Osteocyte (in vitro differentiated cells): ENCODE measurements around the gene ING5. TPM values are rescaled to one million over a fixed set of nuclear protein-coding genes. Genes with fewer than 3 reads are reported as not detected.
"Not testable (repeated sequence)": the region's sequence is repeated elsewhere in the genome, so short reads cannot be mapped to it uniquely, and the experiment has no call there.

ENCODE experiments used
- DNase-seq: peaks from one replicate; pipeline ENCODE4 v3.0.0; 2021; ENCODE audit warnings: mixed read lengths; ENCODE audit not compliant: unreplicated experiment; ENCODE audit errors: extremely low spot score
- H3K27ac Mint-ChIP-seq: one replicate; pipeline ENCODE4 v1.8.0; 2021; ENCODE audit warnings: mild to moderate bottlenecking, mixed read lengths; ENCODE audit not compliant: unreplicated experiment
- H3K27me3 Mint-ChIP-seq: one replicate; pipeline ENCODE4 v1.8.0; 2021; ENCODE audit warnings: mixed read lengths; ENCODE audit not compliant: unreplicated experiment
- H3K36me3 Mint-ChIP-seq: one replicate; pipeline ENCODE4 v1.8.0; 2021; ENCODE audit warnings: mixed read lengths; ENCODE audit not compliant: unreplicated experiment
- H3K4me1 Mint-ChIP-seq: one replicate; pipeline ENCODE4 v1.8.0; 2021; ENCODE audit warnings: mixed read lengths; ENCODE audit not compliant: unreplicated experiment
- H3K4me3 Mint-ChIP-seq: one replicate; pipeline ENCODE4 v1.8.0; 2021; ENCODE audit warnings: mild to moderate bottlenecking, moderate library complexity, mixed read lengths; ENCODE audit not compliant: unreplicated experiment
- H3K9me3 Mint-ChIP-seq: one replicate; pipeline ENCODE4 v1.8.0; 2021; ENCODE audit warnings: mixed read lengths; ENCODE audit not compliant: unreplicated experiment
- CTCF ChIP-seq: fragments of 200-600 bp; sonication (generic); IDR thresholded peaks from 2 replicates; pipeline ENCODE4 v1.5.0; 2021; ENCODE audit warnings: antibody characterized with exemption, mild to moderate bottlenecking, moderate library complexity
- total RNA-seq: library from RNA; stranded (reverse); gene quantifications from 2 replicates; pipeline ENCODE4 v1.2.1, GENCODE V29; 2021

ING5 gene
- total RNA-seq, 1 donor from 2014 or later = 32.0 TPM

- Mint-ChIP-seq H3K4me1 (peaks cover 2% of the 10 kb centered on the region), H3K27me3 (no peaks in the 10 kb centered on the region), H3K4me3 (no peak overlapping the region), H3K9me3 (no peaks in the 10 kb centered on the region), H3K27ac (no peak overlapping the region), H3K36me3 (peaks cover 4% of the 10 kb centered on the region)
- DNase-seq = no peak
- TF ChIP-seq CTCF = no peak
These were observed 28.0 kb downstream of the ING5 start for GRCh38 chr2:241729868-241730267.

- H3K4me3 Mint-ChIP-seq = no peak overlapping the region
- H3K36me3 Mint-ChIP-seq = peaks cover under 1% of the 10 kb centered on the region
- DNase-seq = no peak
- no peaks in the 10 kb centered on the region for H3K9me3 Mint-ChIP-seq
- no peak overlapping the region for H3K27ac Mint-ChIP-seq
- H3K27me3 Mint-ChIP-seq = no peaks in the 10 kb centered on the region
- no peak for TF ChIP-seq CTCF
- H3K4me1 Mint-ChIP-seq = peaks cover 6% of the 10 kb centered on the region
These were observed 28.9 kb downstream of the ING5 start for GRCh38 chr2:241730671-241731293.

DNA sequence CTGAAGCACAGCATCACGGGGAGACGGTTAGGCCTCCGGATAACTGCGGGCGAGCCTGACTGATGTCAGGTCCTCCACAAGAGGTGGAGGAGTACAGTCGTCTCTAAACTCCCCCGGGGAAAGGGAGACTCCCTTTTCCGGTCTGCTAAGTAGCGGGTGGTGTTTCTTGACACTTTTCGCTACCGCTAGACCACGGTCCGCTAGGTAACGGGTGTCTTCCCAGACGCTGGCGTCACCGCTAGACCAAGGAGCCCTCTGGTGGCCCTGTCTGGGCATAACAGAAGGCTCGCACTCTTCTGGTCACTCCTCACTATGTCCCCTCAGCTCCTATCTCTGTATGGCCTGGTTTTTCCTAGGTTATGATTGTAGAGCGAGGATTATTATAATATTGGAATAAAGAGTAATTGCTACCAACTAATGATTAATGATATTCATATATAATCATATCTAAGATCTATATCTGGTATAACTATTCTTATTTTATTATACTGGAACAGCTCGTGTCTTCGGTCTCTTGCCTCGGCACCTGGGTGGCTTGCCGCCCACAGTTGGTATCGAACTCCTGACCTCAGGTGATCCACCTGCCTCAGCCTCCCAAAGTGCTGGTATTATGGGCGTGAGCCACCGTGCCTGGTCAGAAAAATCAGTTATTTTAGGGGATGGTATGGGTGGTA is 30.8 kb downstream of the ING5 start:
- H3K27me3 Mint-ChIP-seq, DNase-seq, H3K9me3 Mint-ChIP-seq, H3K36me3 Mint-ChIP-seq, H3K4me3 Mint-ChIP-seq: not testable (repeated sequence)
- H3K4me1 Mint-ChIP-seq = peaks cover 16% of the 10 kb centered on the region
- peak; percentile 76 for TF ChIP-seq CTCF
- peak overlapping the region; percentile 23 for H3K27ac Mint-ChIP-seq

DNA sequence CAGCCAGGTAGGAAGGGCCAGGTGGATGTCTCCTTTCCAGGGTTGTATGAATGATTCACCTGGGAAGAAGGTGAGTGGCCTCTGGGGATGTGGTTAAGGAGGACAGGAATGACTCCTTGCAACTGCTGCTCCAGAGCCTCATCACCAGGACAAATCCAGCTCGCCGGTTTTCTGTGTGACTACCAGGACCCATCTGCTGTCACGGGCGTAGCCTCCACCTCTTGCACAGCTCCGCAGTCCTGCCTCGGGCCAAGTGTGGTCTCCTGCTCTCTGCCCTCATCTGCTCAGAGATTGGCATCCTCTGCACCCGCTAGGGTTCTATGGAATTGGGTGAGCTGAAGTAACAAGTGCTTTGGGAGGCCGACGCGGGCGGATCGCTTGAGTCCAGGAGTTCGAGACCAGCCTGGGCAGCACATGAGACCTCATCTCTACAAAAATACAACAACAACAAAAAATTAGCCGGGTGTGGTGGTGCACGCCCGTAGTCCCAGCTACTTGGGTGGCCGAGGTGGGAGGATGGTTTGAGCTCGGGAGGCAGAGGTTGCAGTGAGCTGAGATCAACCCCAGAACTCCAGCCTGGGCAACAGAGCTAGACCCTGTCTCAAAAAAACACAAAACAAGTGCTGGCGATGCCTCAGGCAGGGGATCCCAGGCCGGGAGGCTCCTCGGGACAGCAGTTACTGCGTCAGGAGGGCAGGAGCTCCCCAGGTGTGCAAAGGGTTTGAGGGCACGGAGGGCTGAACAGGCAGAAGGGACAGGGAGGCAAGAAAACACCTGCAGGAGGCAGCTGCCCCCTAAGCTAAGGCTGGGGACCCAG is 31.8 kb downstream of the ING5 start:
- TF ChIP-seq CTCF = no peak
- no peak overlapping the region for H3K27ac Mint-ChIP-seq
- peaks cover 5% of the 10 kb centered on the region for H3K36me3 Mint-ChIP-seq
- no peak for DNase-seq
- no peaks in the 10 kb centered on the region for H3K27me3 Mint-ChIP-seq
- no peaks in the 10 kb centered on the region for H3K9me3 Mint-ChIP-seq
- peaks cover 17% of the 10 kb centered on the region for H3K4me1 Mint-ChIP-seq
- peak overlapping the region; percentile 65 for H3K4me3 Mint-ChIP-seq

- Mint-ChIP-seq H3K4me3 (peak overlapping the region; percentile 65), H3K27ac (no peak overlapping the region), H3K27me3 (no peaks in the 10 kb centered on the region), H3K36me3 (peaks cover 7% of the 10 kb centered on the region), H3K4me1 (peaks cover 17% of the 10 kb centered on the region), H3K9me3 (no peaks in the 10 kb centered on the region)
- peak; percentile 16 for TF ChIP-seq CTCF
- no peak for DNase-seq
These were observed 32.3 kb downstream of the ING5 start for GRCh38 chr2:241734208-241734466.
